Hematopoietic multipotent progenitor cell (in vitro differentiated cells): ENCODE measurements around the gene LSM3. TPM values are rescaled to one million over a fixed set of nuclear protein-coding genes. Genes with fewer than 3 reads are reported as not detected.

Experiments used
- DNase-seq, 3 donors: peaks; one replicate each; pipeline ENCODE4 v3.0.0-alpha.2; 2011 to 2015; ENCODE audit warnings: low read depth in 2 of 3, low spot score in 2 of 3
- total RNA-seq: library from RNA; depleted of rRNA; stranded (reverse); fragments of >200 nt; gene quantifications from one replicate; pipeline ENCODE4 v1.2.3, GENCODE V29; 2012

LSM3 gene
- total RNA-seq, 1 donor: 2.4 TPM

DNA sequence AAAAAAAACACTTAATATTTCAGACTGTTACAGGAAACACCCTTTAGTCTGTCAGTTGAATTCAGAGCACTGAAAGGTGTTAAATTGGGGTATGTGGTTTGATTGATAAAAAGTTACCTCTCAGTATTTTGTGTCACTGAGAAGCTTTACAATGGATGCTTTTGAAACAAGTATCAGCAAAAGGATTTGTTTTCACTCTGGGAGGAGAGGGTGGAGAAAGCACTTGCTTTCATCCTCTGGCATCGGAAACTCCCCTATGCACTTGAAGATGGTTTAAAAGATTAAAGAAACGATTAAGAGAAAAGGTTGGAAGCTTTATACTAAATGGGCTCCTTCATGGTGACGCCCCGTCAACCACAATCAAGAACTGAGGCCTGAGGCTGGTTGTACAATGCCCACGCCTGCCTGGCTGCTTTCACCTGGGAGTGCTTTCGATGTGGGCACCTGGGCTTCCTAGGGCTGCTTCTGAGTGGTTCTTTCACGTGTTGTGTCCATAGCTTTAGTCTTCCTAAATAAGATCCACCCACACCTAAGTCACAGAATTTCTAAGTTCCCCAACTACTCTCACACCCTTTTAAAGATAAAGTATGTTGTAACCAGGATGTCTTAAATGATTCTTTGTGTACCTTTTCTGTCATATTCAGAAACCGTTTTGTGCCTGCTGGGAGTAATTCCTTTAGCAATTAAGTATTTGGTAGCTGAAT, 35.9 kb upstream of the LSM3 start:
- DNase-seq: peak in 1 of 3 donors; percentile 54

DNA sequence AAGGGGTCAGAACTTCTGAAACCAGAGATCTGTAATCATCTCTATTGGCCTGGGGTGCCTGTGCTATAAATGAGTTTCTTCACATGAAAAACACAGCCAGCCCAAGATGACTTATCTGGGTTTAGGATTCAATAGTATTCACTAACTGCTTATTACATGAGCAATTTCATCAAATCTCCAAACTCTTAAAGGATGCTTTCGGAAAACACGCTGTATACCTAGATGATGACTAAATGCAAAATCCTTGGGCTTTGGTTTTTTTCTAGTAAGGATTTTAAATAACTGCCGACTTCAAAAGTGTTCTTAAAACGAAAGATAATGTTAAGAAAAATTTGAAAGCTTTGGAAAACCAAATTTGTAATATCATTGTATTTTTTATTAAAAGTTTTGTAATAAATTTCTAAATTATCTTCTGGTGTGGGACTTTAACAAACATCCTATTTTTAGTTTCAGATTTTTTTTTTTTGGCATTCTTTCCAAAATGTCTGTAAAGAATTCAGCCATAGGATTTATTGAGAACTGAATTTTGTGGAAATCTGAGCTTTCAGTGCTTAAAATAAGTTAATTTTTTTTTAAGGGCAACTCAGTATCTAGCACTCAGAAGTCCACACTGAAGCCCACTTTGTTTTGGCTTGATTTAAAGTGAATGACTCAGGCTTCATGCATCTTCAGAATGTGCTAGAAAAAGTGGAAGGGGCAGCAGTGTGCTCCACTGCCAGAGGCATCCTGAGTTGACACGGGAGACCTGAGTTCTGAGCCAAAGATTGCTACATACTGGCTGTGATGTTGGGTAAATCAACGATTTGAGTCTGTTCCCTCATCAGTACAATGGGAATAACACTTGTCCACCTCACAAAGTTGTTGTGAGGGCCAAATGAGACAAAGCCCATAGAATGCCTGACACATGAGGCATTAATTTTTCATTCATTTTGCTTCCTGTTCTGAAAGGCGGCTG, 35.1 kb upstream of the LSM3 start:
- peak in 1 of 3 donors; percentile 31 for DNase-seq

DNA sequence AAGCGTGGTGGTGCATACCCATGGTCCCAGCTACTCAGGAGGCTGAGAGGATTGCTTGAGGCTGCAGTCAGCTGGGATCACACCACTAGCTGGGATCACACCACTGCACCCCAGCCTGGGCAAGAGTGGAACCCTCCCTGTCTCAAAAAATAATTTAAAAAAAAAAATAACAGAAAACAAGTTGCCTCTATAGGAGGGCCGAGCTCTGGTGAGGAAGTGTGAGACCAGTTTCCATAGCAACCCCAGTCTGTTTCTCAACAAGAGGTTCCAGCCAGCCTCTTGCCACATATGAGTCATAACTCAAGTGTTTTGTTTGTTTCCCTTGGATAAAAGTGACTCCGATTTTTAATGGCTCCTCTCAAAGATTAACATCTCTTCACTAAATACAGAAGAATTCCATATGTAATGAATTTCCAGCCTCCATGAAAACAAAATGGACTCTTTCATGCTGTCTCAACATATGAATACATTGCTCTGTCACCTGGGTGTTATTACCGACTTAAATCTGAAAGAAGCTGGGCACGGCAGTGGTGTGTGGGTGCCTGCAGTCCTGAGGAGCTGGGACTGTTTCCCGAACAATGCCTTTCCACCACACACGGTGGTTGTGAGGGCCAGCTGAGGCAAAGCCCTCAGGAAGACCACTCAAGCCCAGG, 34.1 kb upstream of the LSM3 start:
- DNase-seq: peak; percentile 63 to 97 (median 95)

DNA sequence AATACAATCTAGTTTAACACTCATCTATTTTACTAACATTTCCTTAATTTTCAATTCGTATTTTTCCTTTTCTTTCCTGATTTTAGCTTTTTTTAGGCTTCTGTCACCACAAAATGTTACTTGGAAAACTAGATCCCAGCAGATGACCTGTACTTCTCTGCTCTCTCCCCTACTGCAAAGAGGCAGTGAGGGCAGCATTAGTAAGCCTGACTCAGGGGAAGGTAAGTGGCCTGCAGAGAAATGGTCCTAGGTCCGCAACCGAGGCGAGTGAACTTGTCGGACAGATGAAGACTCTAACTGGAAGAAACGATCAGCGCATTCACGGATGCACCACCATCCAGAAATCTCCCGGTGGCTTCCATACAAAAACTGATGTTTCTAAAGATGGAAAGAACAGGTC, 33.4 kb upstream of the LSM3 start:
- DNase-seq: no peak

DNA sequence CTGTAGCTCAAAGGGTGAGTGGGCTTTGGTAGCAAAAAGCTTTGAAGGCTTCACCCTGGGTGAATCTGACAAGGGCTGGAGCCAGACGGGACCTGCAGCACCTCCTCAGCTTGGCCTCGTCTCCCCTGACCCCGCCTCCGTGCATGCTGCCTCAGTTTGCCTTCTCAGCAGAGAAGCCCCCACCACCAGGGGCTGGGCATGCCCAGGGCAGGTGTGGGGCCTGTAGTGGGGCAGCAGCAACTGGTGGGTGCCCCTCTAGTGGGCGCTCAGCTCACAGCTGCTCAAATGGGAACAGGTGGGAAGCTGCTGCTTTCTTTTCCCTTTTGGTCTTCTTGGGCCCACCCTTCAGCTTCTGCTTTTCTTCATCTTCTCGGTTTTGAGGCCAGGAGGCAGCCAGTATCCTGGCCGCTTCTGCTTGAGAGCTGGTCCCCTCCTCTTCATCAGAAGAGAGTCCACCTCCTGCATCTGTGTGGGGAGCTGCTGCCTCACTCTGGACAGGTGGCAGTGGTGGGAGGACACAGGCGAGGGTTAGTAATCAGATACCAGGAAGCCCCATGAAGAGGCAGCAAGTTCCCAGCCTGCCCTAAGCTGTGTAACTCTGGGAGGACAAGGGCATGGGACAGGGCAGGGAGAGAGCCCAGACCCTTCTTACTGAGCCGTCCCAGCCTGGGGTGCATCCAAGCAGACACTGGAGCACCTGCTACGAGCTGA, 32.8 kb upstream of the LSM3 start:
- peak in 1 of 3 donors; percentile 20 for DNase-seq

DNA sequence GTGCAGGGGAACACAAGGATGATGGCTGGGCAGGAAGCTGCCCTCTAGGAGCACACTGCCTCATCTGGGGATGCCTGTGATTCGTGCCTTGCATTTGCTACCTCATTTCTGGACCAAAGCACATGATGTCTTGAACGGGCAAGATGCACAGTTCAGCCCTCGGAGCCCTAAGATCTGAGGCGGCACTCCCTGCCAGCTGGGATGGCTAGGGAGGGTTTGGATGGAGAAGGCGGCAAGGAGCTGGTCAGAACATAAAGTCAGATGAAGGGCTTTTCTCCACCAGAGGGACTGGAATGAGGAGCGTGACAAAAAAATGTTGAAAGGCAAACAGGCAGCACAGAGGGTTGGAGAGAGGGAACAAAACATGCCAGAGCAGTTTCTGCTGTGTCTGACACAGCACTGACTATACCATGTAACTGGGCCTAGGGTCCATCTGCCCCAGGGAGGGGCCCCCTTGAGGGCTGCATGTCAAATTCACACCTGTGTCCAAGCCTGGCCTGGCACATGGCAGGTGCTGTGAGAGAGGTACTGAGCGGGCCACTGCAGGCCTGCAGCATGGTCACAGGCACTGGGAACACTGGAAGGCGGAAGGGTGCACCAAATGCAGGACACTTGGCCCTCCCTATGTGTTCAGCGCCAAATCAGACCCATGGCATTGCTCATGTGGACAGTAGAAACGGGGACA, 32.1 kb upstream of the LSM3 start:
- no peak for DNase-seq

DNA sequence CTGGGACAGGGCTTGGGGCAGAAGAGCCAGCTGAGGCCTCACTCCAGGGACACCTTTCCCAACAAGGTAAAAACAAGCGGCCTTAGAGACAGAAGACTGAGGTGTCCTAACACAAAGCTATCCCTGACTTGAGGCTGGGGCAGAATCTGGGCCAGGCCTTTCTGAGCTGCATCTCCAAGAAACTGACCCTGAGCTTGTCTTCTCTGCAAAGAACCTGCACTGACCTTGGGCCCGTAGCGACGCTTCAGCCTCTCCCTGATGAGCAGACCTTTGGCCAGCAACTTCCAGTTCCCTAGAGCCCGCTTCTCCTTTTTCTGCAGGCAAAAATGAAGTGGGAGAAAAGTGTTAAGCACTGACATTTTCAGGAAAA, 31.6 kb upstream of the LSM3 start:
- DNase-seq: no peak

DNA sequence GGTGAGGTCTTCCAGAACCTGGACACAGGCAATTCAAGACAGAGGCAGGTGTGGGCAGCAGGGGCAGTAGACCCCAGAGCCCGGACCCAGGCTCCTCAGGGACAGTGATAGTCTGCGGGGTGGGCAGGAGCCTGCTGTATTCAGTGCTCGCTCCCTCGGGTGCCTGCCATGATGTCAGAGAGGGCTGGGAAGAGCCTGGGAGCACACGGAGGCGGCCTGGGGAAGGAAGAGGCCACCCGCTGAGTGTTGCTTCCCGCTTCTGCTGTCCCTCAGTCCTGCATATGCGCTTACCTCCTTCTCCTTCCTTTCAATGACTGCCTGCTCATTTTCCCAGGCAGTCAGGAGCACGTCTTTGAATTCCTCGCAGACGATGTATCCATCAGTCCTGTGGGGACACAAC, 31.0 kb upstream of the LSM3 start:
- DNase-seq: no peak

DNA sequence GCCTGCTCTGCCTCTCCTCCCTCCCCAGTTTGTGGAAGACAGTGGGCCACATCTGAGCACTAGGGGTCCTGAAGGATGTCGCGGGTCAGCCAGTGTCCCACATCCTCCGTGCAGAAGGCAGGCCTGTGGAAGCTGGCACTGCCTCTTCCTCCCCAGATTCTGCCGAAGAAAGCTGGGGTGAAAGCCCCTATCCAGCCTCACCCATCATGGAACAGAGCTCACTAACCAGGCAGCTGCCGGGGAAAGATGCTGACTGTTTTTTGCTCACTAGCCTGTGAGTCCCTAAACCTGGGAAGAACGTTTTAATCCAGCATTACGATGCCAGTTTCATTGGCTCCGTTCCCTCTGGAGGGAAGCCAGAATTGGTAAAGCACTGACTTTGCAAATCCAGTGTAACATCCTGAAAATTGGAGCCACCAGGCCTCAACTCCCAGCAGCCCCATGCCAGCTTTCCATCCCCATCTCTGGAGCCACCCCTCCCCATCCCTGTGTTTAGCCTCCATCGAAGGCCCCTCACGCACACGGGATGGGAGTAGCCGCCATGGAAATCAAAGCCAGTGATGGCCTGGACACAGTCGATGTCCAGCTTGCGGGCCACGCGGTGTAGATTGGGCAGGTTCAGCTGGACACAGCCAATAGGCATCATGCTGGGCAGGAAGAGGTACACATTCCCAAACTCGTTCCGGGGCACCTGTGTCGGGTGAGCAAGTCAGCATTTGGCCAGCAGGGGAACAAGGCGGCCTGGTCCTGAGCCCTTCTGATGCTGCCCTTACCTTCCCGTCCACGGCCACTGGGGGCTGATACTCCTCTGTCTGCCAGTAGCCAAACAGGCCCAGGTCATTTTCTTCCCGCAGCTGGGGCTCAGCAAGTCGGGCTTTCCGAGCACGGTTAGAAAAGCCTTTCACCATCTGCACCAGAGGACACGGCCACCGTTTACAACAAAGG, 30.3 kb upstream of the LSM3 start:
- peak in 1 of 3 donors; percentile 16 for DNase-seq

DNA sequence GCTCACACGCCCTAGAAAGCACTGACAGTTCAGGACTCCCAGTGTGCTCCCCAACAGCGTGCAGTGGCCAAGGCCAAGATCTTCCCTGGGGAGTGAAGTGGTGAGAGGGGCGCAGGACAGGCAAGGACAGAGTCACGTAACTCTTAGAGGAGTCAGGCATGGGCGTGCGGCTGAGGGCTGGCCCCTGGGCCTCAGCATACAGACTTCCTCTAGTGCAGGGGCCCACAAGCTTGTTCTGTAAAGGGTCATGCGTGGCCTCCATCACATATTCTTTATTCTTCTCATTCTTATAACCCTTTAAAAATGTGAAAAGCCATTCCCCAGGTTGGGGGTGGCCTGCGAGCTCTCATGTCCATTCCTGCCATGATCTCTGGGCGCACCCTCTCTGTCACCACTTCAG, 28.5 kb upstream of the LSM3 start:
- DNase-seq: no peak

DNA sequence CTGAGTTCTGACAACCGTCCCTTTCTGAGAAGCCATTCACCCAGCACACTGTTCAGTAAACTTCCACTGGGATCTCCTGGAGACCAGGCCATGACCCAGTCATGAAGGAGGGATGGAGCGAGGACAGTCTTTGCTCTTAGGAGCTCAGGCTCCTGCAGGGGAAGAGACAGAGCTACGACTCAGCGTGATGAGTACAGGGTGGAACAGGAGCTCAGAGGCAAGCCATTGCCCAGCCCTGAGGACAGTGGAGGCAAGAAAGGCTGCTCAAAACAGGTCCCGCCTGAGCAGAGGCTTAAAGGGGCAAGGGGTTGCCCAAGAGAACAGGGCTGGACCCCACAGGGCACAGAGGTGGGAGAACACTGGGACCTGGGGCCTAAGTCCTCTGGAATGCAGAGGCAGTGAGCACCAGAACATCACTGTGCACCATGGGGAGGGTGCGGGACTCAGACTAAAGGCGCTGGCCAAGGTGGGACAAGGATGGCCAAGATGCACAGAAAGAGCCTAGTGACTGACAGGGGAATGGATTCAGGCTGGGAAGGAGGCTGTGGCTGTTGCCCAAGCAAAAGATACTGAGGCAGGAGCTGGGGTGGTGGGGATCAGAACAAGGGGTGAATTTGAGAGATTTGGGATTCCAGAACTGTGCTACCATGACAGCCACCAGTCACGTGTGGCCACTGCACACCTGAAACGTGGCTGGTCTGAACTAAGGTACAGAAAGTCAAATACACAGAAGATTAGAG, 28.0 kb upstream of the LSM3 start:
- no peak for DNase-seq

DNA sequence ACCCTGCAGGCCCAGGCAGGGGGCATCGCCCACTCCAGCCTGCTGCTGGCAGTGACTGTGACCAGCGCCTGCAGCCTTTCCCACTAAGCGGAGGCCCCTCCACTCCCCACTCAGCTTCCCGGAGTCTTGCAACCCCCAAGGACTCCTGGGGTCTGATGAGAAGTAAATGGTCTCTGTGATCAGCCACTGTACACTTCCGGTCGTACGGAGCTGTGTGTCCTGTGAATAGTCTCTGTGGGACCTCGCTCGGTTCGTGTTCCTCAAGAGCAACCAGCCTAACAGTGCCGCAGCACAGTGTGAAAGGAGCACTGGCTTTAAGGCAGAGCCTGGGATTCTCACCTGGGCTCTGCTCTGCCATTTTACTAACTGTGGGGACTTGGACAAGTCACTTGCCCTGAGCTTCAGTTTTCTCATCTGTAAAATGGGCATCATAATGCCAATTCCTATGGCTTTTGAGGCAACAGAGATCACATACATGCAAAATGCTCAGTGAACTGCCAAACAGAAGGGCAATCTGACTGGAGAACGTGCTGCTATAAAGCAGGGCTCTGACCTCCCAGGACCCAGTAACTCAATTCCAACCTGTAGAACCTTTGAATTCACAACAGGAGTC, 27.0 kb upstream of the LSM3 start:
- no peak for DNase-seq

DNA sequence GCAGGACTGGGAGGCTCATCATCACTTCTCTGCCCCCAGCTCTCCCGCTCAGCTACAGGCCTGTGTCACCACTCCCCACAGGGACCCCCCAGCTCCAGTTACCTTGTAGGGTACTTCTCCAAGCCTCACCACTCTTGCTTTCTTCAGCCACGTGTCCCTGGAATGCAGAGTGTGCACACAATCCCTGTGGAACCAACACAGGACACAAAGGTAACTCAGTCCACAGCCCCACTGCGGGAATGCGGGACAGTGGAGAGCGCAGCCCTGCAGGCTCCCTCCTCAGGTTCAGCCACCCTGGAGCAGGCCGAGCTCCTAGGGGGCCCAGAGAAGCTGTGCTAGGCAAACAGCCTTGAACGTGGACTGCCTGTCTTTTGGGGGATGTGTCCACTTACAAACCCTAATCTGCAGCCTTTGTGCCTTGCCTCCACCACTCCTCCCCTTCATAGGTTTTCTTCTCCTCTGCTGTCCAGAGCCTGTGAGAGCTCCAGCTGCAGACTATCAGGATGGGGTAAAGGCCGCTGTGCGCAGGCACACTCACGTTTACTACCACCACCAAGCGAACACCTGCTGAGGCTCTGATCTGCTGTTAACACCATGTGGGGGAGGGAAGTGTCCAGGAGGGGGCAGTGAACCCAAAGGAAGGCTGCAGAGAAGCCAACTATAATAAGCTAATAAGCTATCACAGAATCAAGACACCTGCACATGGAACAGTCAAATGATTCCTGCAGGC, 26.2 kb upstream of the LSM3 start:
- DNase-seq: peak in 1 of 3 donors; percentile 42

DNA sequence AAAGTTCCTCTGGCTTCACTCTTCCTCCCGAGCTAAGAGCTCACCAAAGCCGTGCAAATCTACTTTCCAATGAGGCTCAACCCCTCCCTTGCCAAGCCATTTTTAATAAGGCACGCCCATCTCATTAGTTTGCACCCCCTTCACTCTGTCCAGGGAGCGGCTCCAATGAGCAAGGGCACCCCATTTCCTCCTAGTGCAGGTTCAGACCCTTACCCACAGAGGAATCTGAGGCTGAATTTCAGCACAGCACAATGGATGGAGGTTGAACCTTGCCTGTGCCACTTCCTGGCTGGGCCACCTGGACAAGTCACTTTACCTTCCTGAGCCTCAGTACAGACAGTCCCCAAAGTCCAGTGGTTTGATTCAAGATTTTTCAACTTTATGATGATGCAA, 25.7 kb upstream of the LSM3 start:
- DNase-seq: no peak

DNA sequence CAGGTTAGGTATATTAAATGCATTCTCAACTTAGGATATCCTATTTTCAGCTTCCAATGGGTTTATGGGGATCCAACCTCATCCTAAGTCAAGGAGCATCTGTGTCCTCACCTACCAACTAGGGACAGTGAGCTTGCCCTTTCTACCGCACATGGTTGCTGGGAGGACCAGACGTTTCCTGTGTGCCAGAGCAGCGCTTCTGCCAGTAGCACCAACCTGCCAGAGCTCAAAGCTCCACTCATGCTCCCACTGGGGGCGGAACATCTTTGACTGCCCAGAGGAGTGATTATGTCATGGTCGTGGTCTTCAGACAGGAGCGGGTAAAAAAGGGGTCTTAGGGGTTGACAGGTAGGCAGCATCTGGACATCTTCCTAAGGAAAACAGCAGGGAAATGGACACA, 25.0 kb upstream of the LSM3 start:
- DNase-seq: no peak

DNA sequence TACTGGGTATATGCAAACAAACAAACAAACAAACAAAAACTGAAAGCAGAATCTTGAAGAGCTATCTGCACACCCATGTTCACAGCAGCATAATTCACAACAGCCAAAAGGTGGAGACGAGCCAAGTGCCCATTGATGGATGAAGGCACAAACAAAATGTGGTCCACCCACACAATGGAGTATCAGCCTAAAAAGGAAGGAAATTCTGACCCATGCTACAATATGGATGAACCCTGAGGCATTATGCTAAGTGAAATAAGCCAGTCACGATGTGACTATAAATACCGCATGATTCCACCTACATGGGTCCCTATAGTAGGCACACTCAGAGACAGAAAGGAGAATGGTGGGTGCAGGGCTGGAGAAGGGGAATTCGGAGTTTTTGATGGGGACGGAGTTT, 24.3 kb upstream of the LSM3 start:
- DNase-seq: no peak

DNA sequence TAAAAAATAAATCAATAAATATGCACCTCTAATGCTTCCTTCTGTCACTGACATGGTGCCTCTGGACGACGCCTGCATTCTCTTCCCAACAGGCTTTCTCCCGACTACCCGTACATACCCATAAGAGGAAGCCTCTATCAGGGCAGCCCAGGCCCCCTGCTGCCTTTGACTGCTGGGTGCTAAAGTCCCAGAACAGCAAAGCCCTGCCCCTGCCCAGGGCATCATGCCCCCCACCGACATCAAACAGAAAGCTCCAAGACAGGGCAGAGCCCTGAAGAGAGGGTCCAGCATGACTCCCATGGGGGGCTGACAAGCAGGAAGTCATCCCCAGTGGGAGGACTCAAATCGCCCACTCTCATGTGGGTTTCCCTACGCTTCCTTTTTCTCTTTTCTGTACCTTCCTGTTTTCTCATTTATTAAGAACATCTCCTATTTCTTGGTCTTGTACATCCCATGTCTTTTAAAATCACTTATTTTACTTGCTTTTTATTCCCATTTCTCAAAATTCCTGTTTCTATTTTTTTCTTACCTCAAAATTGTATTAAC, 23.6 kb upstream of the LSM3 start:
- no peak for DNase-seq
